ENCODE results near the gene SETD2. TPM values are rescaled to one million over a fixed set of nuclear protein-coding genes. Genes with fewer than 3 reads are reported as not detected.
"Not testable (repeated sequence)": the region's sequence is repeated elsewhere in the genome, so short reads cannot be mapped to it uniquely, and the experiment has no call there.

The SETD2 gene
- total RNA-seq, 1 donor from 2014 or later: 26.4 TPM

DNA sequence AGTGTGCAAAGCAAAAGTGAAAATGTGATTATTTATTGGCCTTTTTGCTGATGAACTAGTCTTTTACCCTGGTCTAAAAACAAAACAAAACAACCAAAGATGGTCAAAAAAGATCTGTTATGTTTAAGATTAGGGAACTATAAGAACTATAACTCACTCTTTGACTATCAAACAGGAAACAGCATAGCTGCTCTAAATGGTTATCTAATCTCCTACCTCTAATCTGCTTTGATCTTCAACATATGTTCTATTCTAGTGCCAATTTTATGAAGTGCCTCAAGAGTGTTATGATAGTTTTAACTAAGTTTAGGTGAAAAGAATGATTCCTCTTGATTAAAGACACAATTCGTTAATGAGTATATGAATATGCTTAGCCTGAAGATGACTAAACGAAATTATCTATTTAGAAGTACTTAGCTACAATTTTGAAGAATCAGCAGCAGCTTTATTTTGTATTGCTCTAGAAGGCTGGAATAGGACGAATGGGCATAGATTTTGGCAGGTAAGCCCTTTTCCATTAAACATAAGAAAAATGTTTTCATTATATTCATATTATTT is 46.0 kb downstream of the SETD2 start:
- no peak overlapping the region for H3K4me3 ChIP-seq
- H3K27ac ChIP-seq (replicated peaks): no peak overlapping the region
- no peaks in the 10 kb centered on the region for H3K9me3 ChIP-seq (replicated peaks)
- intact Hi-C loops (cut with micrococcal nuclease): no loop called here
- TF ChIP-seq, protein P1, sequence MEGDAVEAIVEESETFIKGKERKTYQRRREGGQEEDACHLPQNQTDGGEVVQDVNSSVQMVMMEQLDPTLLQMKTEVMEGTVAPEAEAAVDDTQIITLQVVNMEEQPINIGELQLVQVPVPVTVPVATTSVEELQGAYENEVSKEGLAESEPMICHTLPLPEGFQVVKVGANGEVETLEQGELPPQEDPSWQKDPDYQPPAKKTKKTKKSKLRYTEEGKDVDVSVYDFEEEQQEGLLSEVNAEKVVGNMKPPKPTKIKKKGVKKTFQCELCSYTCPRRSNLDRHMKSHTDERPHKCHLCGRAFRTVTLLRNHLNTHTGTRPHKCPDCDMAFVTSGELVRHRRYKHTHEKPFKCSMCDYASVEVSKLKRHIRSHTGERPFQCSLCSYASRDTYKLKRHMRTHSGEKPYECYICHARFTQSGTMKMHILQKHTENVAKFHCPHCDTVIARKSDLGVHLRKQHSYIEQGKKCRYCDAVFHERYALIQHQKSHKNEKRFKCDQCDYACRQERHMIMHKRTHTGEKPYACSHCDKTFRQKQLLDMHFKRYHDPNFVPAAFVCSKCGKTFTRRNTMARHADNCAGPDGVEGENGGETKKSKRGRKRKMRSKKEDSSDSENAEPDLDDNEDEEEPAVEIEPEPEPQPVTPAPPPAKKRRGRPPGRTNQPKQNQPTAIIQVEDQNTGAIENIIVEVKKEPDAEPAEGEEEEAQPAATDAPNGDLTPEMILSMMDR (IDR thresholded peaks at IDR 0.05; ENCODE audit: borderline replicate concordance): no peak
- no peaks in the 10 kb centered on the region for H3K27me3 ChIP-seq (ENCODE audit: low read depth)
- H3K4me1 ChIP-seq: peaks cover under 1% of the 10 kb centered on the region
- peaks cover 68% of the 10 kb centered on the region for H3K36me3 ChIP-seq
- no peak for DNase-seq

DNA sequence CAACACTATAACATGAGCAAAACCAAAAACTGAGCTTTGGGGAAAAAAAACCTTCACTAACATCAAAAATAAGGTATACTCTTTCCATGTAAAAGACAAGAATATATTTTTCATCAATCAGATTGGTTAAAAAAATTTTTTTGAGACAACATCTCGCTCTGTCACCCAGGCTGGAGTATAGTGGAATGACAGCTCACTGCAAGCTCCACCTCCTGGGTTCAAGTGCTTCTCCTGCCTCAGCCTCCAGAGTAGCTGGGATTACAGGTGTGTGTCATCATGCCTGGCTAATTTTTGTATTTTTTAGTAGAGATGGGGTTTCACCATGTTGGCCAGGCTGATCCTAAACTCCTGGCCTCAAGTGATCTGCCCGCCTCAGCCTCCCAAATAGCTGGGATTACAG is 48.4 kb downstream of the SETD2 start:
- H3K9me3 ChIP-seq (replicated peaks); H3K27ac ChIP-seq (replicated peaks); DNase-seq; H3K4me3 ChIP-seq; H3K27me3 ChIP-seq (ENCODE audit: low read depth); H3K4me1 ChIP-seq; intact Hi-C loops (cut with micrococcal nuclease): not testable (repeated sequence)
- H3K36me3 ChIP-seq: peaks cover 71% of the 10 kb centered on the region

DNA sequence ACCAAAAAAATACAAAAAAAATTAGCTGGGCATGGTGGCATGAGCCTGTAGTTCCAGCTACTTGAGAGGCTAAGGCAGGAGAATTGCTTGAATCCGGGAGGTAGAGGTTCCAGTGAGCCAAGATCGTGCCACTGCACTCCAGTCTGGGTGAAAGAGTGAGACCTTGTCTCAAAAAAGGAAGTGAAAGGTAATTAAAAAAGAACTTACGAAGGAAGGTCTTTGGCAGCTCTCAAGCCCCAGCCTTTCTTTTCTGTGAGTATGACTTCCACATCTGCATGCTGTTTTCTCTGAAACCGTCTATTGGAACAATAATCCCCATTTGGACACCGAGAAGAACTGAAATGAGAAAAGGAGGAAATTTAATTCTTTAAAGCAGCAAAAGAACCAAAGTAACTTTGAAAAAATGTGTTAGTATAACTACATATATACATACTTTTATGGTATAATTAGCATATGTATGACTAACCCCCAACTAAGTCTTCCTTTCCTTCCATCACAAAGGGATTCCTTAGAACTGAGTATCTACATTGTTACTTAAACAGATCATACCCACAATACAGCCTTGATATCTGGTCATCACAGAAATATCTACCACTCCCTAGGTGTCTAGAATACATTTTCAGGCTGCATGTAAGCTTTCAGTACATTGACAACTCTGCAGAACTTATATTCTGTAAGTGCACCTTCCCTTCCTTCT is 50.1 kb downstream of the SETD2 start:
- no peak for DNase-seq
- Histone ChIP-seq H3K4me1 (no peaks in the 10 kb centered on the region), H3K9me3 (replicated peaks) (no peaks in the 10 kb centered on the region), H3K36me3 (peaks cover 60% of the 10 kb centered on the region), H3K4me3 (no peak overlapping the region), H3K27me3 (ENCODE audit: low read depth) (no peaks in the 10 kb centered on the region), H3K27ac (replicated peaks) (no peak overlapping the region)
- TF ChIP-seq, protein P1 (IDR thresholded peaks at IDR 0.05; ENCODE audit: borderline replicate concordance): no peak
- intact Hi-C loops (cut with micrococcal nuclease): no loop called here

DNA sequence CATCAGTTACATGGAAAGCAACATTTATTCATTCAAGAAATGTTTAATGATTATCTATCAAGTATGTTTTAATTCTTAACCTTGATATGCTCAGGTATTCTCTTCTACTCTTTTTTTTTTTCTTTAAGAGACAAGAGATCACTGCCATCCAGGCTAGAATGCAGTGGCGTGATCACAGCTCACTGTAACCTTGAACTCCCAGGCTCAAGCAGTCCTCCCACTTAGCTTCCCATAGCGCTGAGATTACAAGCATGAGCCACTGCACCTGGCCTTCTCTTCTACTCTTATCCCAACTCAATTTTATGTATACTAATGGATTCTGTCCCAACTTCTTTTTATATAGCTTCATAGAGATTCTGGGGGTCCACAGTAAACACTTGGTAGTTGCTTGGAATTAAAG is 50.9 kb downstream of the SETD2 start:
- no peaks in the 10 kb centered on the region for H3K4me1 ChIP-seq
- intact Hi-C loops (cut with micrococcal nuclease): no loop called here
- peaks cover 60% of the 10 kb centered on the region for H3K36me3 ChIP-seq
- no peak for DNase-seq
- no peaks in the 10 kb centered on the region for H3K27me3 ChIP-seq (ENCODE audit: low read depth)
- H3K9me3 ChIP-seq (replicated peaks): no peaks in the 10 kb centered on the region
- H3K4me3 ChIP-seq: no peak overlapping the region
- no peak overlapping the region for H3K27ac ChIP-seq (replicated peaks)
- TF ChIP-seq, protein P1 (IDR thresholded peaks at IDR 0.05; ENCODE audit: borderline replicate concordance): no peak

DNA sequence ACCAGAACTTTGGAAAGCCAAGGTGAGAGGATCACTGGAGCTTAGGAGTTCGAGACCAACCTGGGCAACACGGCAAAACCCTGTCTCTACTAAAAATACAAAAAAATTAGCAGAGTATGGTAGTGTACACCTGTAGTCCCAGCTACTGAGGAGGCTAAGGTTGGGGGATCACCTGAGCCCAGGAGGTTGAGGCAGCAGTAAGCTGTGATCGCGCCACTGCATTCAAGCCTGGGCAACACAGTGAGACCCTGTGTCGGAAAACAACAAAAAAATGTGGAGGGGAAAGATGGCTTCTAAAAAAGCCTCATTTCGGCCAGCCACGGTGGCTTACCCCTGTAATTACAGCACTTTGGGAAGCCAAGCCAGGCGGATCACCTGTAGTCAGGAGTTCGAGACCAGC is 54.5 kb downstream of the SETD2 start:
- no peaks in the 10 kb centered on the region for H3K27me3 ChIP-seq (ENCODE audit: low read depth)
- H3K9me3 ChIP-seq (replicated peaks): no peaks in the 10 kb centered on the region
- peaks cover 51% of the 10 kb centered on the region for H3K36me3 ChIP-seq
- intact Hi-C loops (cut with micrococcal nuclease): no loop called here
- no peak overlapping the region for H3K27ac ChIP-seq (replicated peaks)
- no peak for DNase-seq
- no peak overlapping the region for H3K4me3 ChIP-seq
- H3K4me1 ChIP-seq: no peaks in the 10 kb centered on the region
- TF ChIP-seq, protein P1 (IDR thresholded peaks at IDR 0.05; ENCODE audit: borderline replicate concordance): no peak

DNA sequence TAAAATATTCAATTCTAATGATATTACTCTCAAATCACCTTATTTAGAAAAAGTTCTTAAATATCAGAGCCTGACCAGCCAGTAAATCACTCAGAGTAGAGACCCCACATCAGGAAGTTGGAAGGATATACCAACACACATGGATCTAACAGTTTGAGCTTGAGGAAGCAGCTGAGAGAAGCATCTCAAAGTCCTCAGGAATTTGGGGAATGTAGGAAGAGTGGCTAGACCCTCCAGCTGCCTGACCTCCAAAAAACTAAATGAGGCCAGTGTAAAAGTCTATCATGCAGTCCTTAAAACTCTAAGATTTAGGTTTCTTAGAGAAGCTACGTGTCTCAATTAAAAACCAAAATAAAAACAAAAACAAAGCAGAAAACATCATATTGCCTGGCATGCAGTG is 55.4 kb downstream of the SETD2 start:
- Histone ChIP-seq H3K4me3 (no peak overlapping the region), H3K27me3 (ENCODE audit: low read depth) (no peaks in the 10 kb centered on the region), H3K27ac (replicated peaks) (no peak overlapping the region), H3K36me3 (peaks cover 48% of the 10 kb centered on the region), H3K9me3 (replicated peaks) (no peaks in the 10 kb centered on the region), H3K4me1 (no peaks in the 10 kb centered on the region)
- intact Hi-C loops (cut with micrococcal nuclease): no loop called here
- TF ChIP-seq, protein P1 (IDR thresholded peaks at IDR 0.05; ENCODE audit: borderline replicate concordance): no peak
- no peak for DNase-seq

Data from left ventricle myocardium inferior (tissue), 1 donor.